A549 (cell line): ENCODE results near the gene UHRF2.

Experiments used
- CBX2 ChIP-seq: fragments of 200-600 bp; sonication (generic); IDR thresholded peaks from 2 replicates; pipeline ENCODE4 v1.6.1; 2016; ENCODE audit warnings: low read depth, mild to moderate bottlenecking, borderline replicate concordance
- CHD4 ChIP-seq: fragments of 200-600 bp; sonication (generic); IDR thresholded peaks from 2 replicates; pipeline ENCODE4 v1.6.1; 2016; ENCODE audit warnings: antibody characterized with exemption, mild to moderate bottlenecking, borderline replicate concordance
- CTCF ChIP-seq: fragments of >200 bp; sonication (Bioruptor Twin); formaldehyde crosslinking; IDR thresholded peaks from 3 replicates; pipeline ENCODE4 v1.5.1; 2016
- MAFK ChIP-seq: fragments of 450-650 bp; IDR thresholded peaks from 2 replicates; pipeline ENCODE4 v1.6.1; 2014; ENCODE audit not compliant: partially characterized antibody
- POLR2A ChIP-seq: IDR thresholded peaks from 2 replicates; pipeline ENCODE4 v1.6.1; 2012; ENCODE audit warnings: mild to moderate bottlenecking, low read length
- RAD21 ChIP-seq, 2 experiments: fragments of >200 bp in 1 of 2; sonication (Bioruptor Twin) in 1 of 2; formaldehyde crosslinking in 1 of 2; IDR thresholded peaks in 1 of 2; conservative IDR thresholded peaks in 1 of 2; 2 replicates in 1 of 2; 3 replicates in 1 of 2; pipeline ENCODE4 v1.6.1; 2012 to 2018; ENCODE audit warnings: inconsistent platforms in 1 of 2
- ZNF302 ChIP-seq: fragments of 250-450 bp; sonication (Bioruptor Pico); IDR thresholded peaks from 2 replicates; pipeline ENCODE4 v1.9.0; 2021; ENCODE audit warnings: inconsistent platforms, mild to moderate bottlenecking, moderate library complexity

GRCh38 chr9:6426117-6426516 lies 13.1 kb downstream of the UHRF2 start:
- TF ChIP-seq CBX2 (no peak), CHD4 (no peak), CTCF (no peak), POLR2A (no peak), ZNF302 (CRISPR knock-in tag) (no peak), MAFK (no peak), RAD21 (conservative IDR thresholded peaks at IDR 0.05 in 1 of 2, IDR thresholded peaks at IDR 0.05 in 1 of 2) (no peak)
